Caco-2 (cell line): ENCODE data around the gene TBC1D9B. TPM values are rescaled to one million over a fixed set of nuclear protein-coding genes. Genes with fewer than 3 reads are reported as not detected.
A peak's percentile ranks its signal among the peaks of the same experiment; 100 is the strongest.

ENCODE experiments used
- BruUV-seq: library from RNA; stranded (reverse); fragments of 400-500 nt; replicated peaks from 2 replicates; lab custom pipeline; 2021; lab: Mats Ljungman, UMichigan
- CTCF ChIA-PET: fragments of 300-600 bp; sonication (Branson Sonifier 250); formaldehyde crosslinking; loops from one replicate; lab custom pipeline; 2022; ENCODE audit warnings: antibody characterized with exemption; lab: Charles Lee
- POLR2A ChIA-PET: fragments of 300-600 bp; sonication (Branson Sonifier 250); formaldehyde crosslinking; loops from one replicate; lab custom pipeline; 2022; ENCODE audit warnings: antibody characterized with exemption; lab: Charles Lee
- DNase-seq, 2 experiments: peaks; one replicate each; pipeline versions ENCODE4 v3.0.0 to v3.0.0-alpha.2; 2020 to 2022
- H3K27me3 ChIP-seq: replicated peaks from 2 replicates; pipeline ENCODE4 v1.6.0; 2011; ENCODE audit warnings: low read length; ENCODE audit not compliant: control insufficient read depth, insufficient read depth
- H3K36me3 ChIP-seq: 2 replicates; pipeline ENCODE4 v1.5.1; 2011; ENCODE audit warnings: low read length; ENCODE audit not compliant: control insufficient read depth, insufficient read depth
- H3K4me1 ChIP-seq: fragments of 250-450 bp; sonication (Bioruptor Pico); 2 replicates; pipeline ENCODE4 v1.5.1; 2020; ENCODE audit warnings: mild to moderate bottlenecking
- H3K4me3 ChIP-seq: 2 replicates; pipeline ENCODE4 v1.5.1; 2011; ENCODE audit warnings: low read depth, mild to moderate bottlenecking, control low read depth, low read length
- H3K9me3 ChIP-seq: fragments of 250-450 bp; sonication (Bioruptor Pico); 2 replicates; pipeline ENCODE4 v1.5.1; 2020; ENCODE audit warnings: mild to moderate bottlenecking, moderate library complexity
- H3K27ac Mint-ChIP-seq: one replicate; pipeline ENCODE4 v1.8.0; 2022; ENCODE audit warnings: mixed read lengths; ENCODE audit not compliant: unreplicated experiment
- H3K27me3 Mint-ChIP-seq: one replicate; pipeline ENCODE4 v1.8.0; 2022; ENCODE audit warnings: mixed read lengths; ENCODE audit not compliant: insufficient read depth, unreplicated experiment
- H3K36me3 Mint-ChIP-seq: one replicate; pipeline ENCODE4 v1.8.0; 2022; ENCODE audit warnings: mild to moderate bottlenecking, mixed read lengths; ENCODE audit not compliant: insufficient read depth, unreplicated experiment
- H3K4me1 Mint-ChIP-seq: one replicate; pipeline ENCODE4 v1.8.0; 2022; ENCODE audit warnings: low read depth, mixed read lengths; ENCODE audit not compliant: unreplicated experiment
- H3K4me3 Mint-ChIP-seq: one replicate; pipeline ENCODE4 v1.8.0; 2022; ENCODE audit warnings: mild to moderate bottlenecking, moderate library complexity, mixed read lengths; ENCODE audit not compliant: unreplicated experiment
- H3K9me3 Mint-ChIP-seq: one replicate; pipeline ENCODE4 v1.8.0; 2022; ENCODE audit warnings: mixed read lengths; ENCODE audit not compliant: unreplicated experiment
- CTCF ChIP-seq, 2 experiments: fragments of 200-600 bp in 1 of 2; IDR thresholded peaks; 1 replicate in 1 of 2; 2 replicates in 1 of 2; pipeline versions ENCODE4 v1.5.1 to v1.8.0; 2011 to 2022; ENCODE audit warnings: antibody characterized with exemption in 1 of 2, control low read depth in 1 of 2, inconsistent platforms in 1 of 2, low read depth in 1 of 2, low read length in 1 of 2, mild to moderate bottlenecking in 1 of 2, moderate library complexity in 1 of 2; ENCODE audit not compliant: insufficient read depth in 1 of 2, severe bottlenecking in 1 of 2, unreplicated experiment in 1 of 2
- intact Hi-C: fragments of 100-400 bp; cut with micrococcal nuclease; formaldehyde crosslinking; loops from one replicate; pipeline ENCODE4 v1.10.0; 2022; ENCODE audit not compliant: unreplicated experiment
- total RNA-seq: library from RNA; stranded (reverse); gene quantifications from 2 replicates; pipeline ENCODE4 v1.2.3, GENCODE V29; 2022

TBC1D9B gene
- total RNA-seq, 1 experiment from 2014 or later: 107 TPM

GRCh38 chr5:179906795-179907555 is 722 bp downstream of the TBC1D9B start:
- peak overlapping the region; percentile 80 for H3K27ac Mint-ChIP-seq
- Histone ChIP-seq H3K36me3 (peaks cover 3% of the 10 kb centered on the region), H3K4me3 (peak overlapping the region; percentile 76), H3K9me3 (no peaks in the 10 kb centered on the region), H3K27me3 (no peaks in the 10 kb centered on the region), H3K4me1 (peaks cover 4% of the 10 kb centered on the region; the same call in 1 of the 2 replicates)
- no peaks in the 10 kb centered on the region for H3K9me3 Mint-ChIP-seq
- peak in 1 of 2 experiments; percentile 42 for DNase-seq
- no peaks in the 10 kb centered on the region for H3K27me3 Mint-ChIP-seq
- no TSS peak for BruUV-seq
- TF ChIP-seq CTCF (IDR thresholded peaks at IDR 0.05; ENCODE audit: insufficient read depth in 1 of 2, low read depth in 1 of 2, low read length in 1 of 2, severe bottlenecking in 1 of 2, unreplicated experiment in 1 of 2): no peak
- ChIA-PET CTCF (interaction anchor here (0.6 kb wide), 1 partner anchor 144 kb away, joined by 3 read pairs; no protein-coding TSS in a partner anchor), POLR2A (no interaction called here)
- intact Hi-C loops: loop anchor here (5.0 kb wide), 1 partner anchor 50 kb away; the partner anchor contains the start of gene MRNIP
- peak overlapping the region; percentile 82 for H3K4me3 Mint-ChIP-seq
- peaks cover 6% of the 10 kb centered on the region for H3K4me1 Mint-ChIP-seq
- peaks cover 36% of the 10 kb centered on the region for H3K36me3 Mint-ChIP-seq

GRCh38 chr5:179906294-179906794 is 1.4 kb downstream of the TBC1D9B start:
- Mint-ChIP-seq H3K36me3 (peaks cover 39% of the 10 kb centered on the region), H3K9me3 (no peaks in the 10 kb centered on the region), H3K27me3 (no peaks in the 10 kb centered on the region), H3K27ac (peak overlapping the region; percentile 26), H3K4me3 (peak overlapping the region; percentile 82), H3K4me1 (peaks cover 6% of the 10 kb centered on the region)
- Histone ChIP-seq H3K36me3 (peaks cover 3% of the 10 kb centered on the region), H3K9me3 (no peaks in the 10 kb centered on the region), H3K4me3 (peak overlapping the region; percentile 76), H3K4me1 (peaks cover 4% of the 10 kb centered on the region; the same call in 1 of the 2 replicates), H3K27me3 (no peaks in the 10 kb centered on the region)
- intact Hi-C loops: loop anchor here (5.0 kb wide), 1 partner anchor 49 kb away; the partner anchor contains the start of gene MRNIP
- CTCF ChIA-PET: no interaction called here
- BruUV-seq: no TSS peak
- TF ChIP-seq CTCF (IDR thresholded peaks at IDR 0.05; ENCODE audit: insufficient read depth in 1 of 2, low read depth in 1 of 2, low read length in 1 of 2, severe bottlenecking in 1 of 2, unreplicated experiment in 1 of 2): no peak
- POLR2A ChIA-PET: no interaction called here
- DNase-seq: no peak

- POLR2A ChIA-PET: no interaction called here
- Histone ChIP-seq H3K9me3 (no peaks in the 10 kb centered on the region), H3K4me3 (no peak overlapping the region), H3K4me1 (peaks cover 4% of the 10 kb centered on the region; the same call in 1 of the 2 replicates), H3K36me3 (peaks cover 3% of the 10 kb centered on the region), H3K27me3 (no peaks in the 10 kb centered on the region)
- no TSS peak for BruUV-seq
- no peak for TF ChIP-seq CTCF (IDR thresholded peaks at IDR 0.05; ENCODE audit: insufficient read depth in 1 of 2, low read depth in 1 of 2, low read length in 1 of 2, severe bottlenecking in 1 of 2, unreplicated experiment in 1 of 2)
- Mint-ChIP-seq H3K9me3 (no peaks in the 10 kb centered on the region), H3K27me3 (no peaks in the 10 kb centered on the region), H3K4me3 (no peak overlapping the region), H3K27ac (no peak overlapping the region), H3K4me1 (peaks cover 6% of the 10 kb centered on the region), H3K36me3 (peaks cover 47% of the 10 kb centered on the region)
- CTCF ChIA-PET: no interaction called here
- intact Hi-C loops: loop anchor here (5.0 kb wide), 1 partner anchor 48 kb away; the partner anchor contains the start of gene MRNIP
- DNase-seq: no peak
Measured at GRCh38 chr5:179905161-179905560, 2.5 kb downstream of the TBC1D9B start.
